H1 (cell line): ENCODE data around the gene LRRC4. TPM values are rescaled to one million over a fixed set of nuclear protein-coding genes. Genes with fewer than 3 reads are reported as not detected.

Source experiments
- CTCF ChIA-PET: fragments of 300-600 bp; sonication (Branson Sonifier 250); formaldehyde crosslinking; loops from one replicate; lab custom pipeline; 2021; ENCODE audit not compliant: partially characterized antibody; lab: Charles Lee
- POLR2A ChIA-PET: fragments of 300-600 bp; sonication (Branson Sonifier 250); formaldehyde crosslinking; loops from one replicate; lab custom pipeline; 2021; ENCODE audit warnings: inconsistent platforms; ENCODE audit not compliant: partially characterized antibody; lab: Charles Lee
- DNase-seq, 2 experiments: peaks; one replicate each; pipeline versions ENCODE4 v3.0.0 to v3.0.0-alpha.2; 2010 to 2022; ENCODE audit warnings: low spot score in 2 of 2, low read depth in 1 of 2, mixed read lengths in 1 of 2
- FAIRE-seq: peaks from 2 replicates; lab custom pipeline; 2011; peaks lifted over from hg19 to GRCh38; lab: Jason Lieb, UNC
- H2AFZ ChIP-seq: 2 replicates; pipeline ENCODE4 v1.8.1; 2012; ENCODE audit warnings: low read length, inconsistent platforms
- H2AK5ac ChIP-seq: 2 replicates; pipeline ENCODE4 v1.6.1; 2013; ENCODE audit warnings: low read depth, low read length
- H2BK120ac ChIP-seq: replicated peaks from 2 replicates; pipeline ENCODE3; 2013; ENCODE audit warnings: low read depth, low read length, inconsistent platforms
- H2BK12ac ChIP-seq: 2 replicates; pipeline ENCODE4 v1.6.1; 2013; ENCODE audit warnings: low read depth, low read length
- H2BK15ac ChIP-seq: 2 replicates; pipeline ENCODE4 v1.6.1; 2013; ENCODE audit warnings: low read length
- H2BK20ac ChIP-seq: 2 replicates; pipeline ENCODE4 v1.6.1; 2013; ENCODE audit warnings: low read length
- H2BK5ac ChIP-seq: 2 replicates; pipeline ENCODE4 v1.6.1; 2013; ENCODE audit warnings: low read depth, low read length
- H3K14ac ChIP-seq: 2 replicates; pipeline ENCODE4 v1.6.1; 2013; ENCODE audit warnings: inconsistent platforms; ENCODE audit not compliant: insufficient read length
- H3K18ac ChIP-seq: 2 replicates; pipeline ENCODE4 v1.6.1; 2013; ENCODE audit warnings: low read length; ENCODE audit errors: extremely low read depth
- H3K23ac ChIP-seq: 2 replicates; pipeline ENCODE4 v1.6.1; 2013; ENCODE audit warnings: inconsistent platforms; ENCODE audit not compliant: insufficient read length
- H3K23me2 ChIP-seq: 2 replicates; pipeline ENCODE4 v1.6.1; 2013; ENCODE audit warnings: low read depth, low read length
- H3K27ac ChIP-seq: 2 replicates; pipeline ENCODE4 v1.6.1; 2011; ENCODE audit warnings: low read depth, low read length, inconsistent platforms
- H3K27me3 ChIP-seq, 4 experiments: replicated peaks in 1 of 4; 1 replicate in 1 of 4; 2 replicates in 3 of 4; pipeline versions ENCODE4 v1.6.1 to v1.8.1; 2011 to 2013; ENCODE audit warnings: low read length in 3 of 4, mild to moderate bottlenecking in 3 of 4, inconsistent platforms in 2 of 4, mixed read lengths in 2 of 4, moderate library complexity in 1 of 4; ENCODE audit not compliant: control insufficient read depth in 3 of 4, insufficient read depth in 3 of 4; ENCODE audit errors: extremely low read depth in 1 of 4
- H3K36me3 ChIP-seq, 4 experiments: 2 replicates each; pipeline versions ENCODE4 v1.6.1 to v1.8.1; 2011 to 2013; ENCODE audit warnings: mild to moderate bottlenecking in 4 of 4, low read length in 3 of 4, moderate library complexity in 2 of 4, control low read depth in 1 of 4, inconsistent platforms in 1 of 4; ENCODE audit not compliant: insufficient read depth in 4 of 4, control insufficient read depth in 2 of 4
- H3K4ac ChIP-seq: replicated peaks from 2 replicates; pipeline ENCODE3; 2013; ENCODE audit warnings: low read length, low read depth, mixed read lengths, inconsistent platforms; ENCODE audit not compliant: insufficient read length
- H3K4me1 ChIP-seq, 4 experiments: replicated peaks in 1 of 4; 1 replicate in 1 of 4; 2 replicates in 3 of 4; pipeline versions ENCODE4 v1.6.1 to v1.8.1; 2011 to 2013; ENCODE audit warnings: low read length in 3 of 4, inconsistent platforms in 2 of 4, mixed read lengths in 1 of 4; ENCODE audit not compliant: insufficient read depth in 4 of 4, control insufficient read depth in 3 of 4
- H3K4me2 ChIP-seq, 2 experiments: 2 replicates each; pipeline versions ENCODE4 v1.6.1 to v1.8.1; 2011 to 2013; ENCODE audit warnings: low read depth in 2 of 2, low read length in 2 of 2, control low read depth in 1 of 2, inconsistent platforms in 1 of 2, mild to moderate bottlenecking in 1 of 2; ENCODE audit not compliant: insufficient read depth in 1 of 2
- H3K4me3 ChIP-seq, 4 experiments: fragments of 200-600, 300-600 bp in 1 of 4; sonication (generic), shearing (Covaris generic), sonication (Bioruptor Twin) in 1 of 4; 2 replicates each; pipeline versions ENCODE4 v1.5.1 to v1.8.1; 2011 to 2016; ENCODE audit warnings: low read length in 4 of 4, low read depth in 3 of 4, control low read depth in 2 of 4, inconsistent platforms in 2 of 4, mild to moderate bottlenecking in 2 of 4, mixed read lengths in 1 of 4, moderate library complexity in 1 of 4; ENCODE audit not compliant: insufficient read depth in 2 of 4; ENCODE audit errors: extremely low read depth in 1 of 4
- H3K56ac ChIP-seq: replicated peaks from 2 replicates; pipeline ENCODE3; 2013; ENCODE audit warnings: low read depth, mild to moderate bottlenecking, mixed read lengths, low read length, inconsistent platforms; ENCODE audit not compliant: insufficient read length
- H3K79me1 ChIP-seq: 2 replicates; pipeline ENCODE4 v1.6.1; 2013; ENCODE audit warnings: low read depth, low read length, control low read depth
- H3K79me2 ChIP-seq, 2 experiments: 2 replicates each; pipeline versions ENCODE4 v1.6.1 to v1.8.1; 2012 to 2013; ENCODE audit warnings: low read length in 2 of 2, mild to moderate bottlenecking in 2 of 2, inconsistent platforms in 1 of 2; ENCODE audit not compliant: insufficient read depth in 2 of 2, control insufficient read depth in 1 of 2
- H3K9ac ChIP-seq, 4 experiments: replicated peaks in 1 of 4; 1 replicate in 1 of 4; 2 replicates in 3 of 4; pipeline versions ENCODE4 v1.6.1 to v1.8.1; 2011 to 2013; ENCODE audit warnings: low read depth in 3 of 4, low read length in 3 of 4, control low read depth in 2 of 4, mild to moderate bottlenecking in 2 of 4, moderate library complexity in 2 of 4, inconsistent platforms in 1 of 4; ENCODE audit errors: extremely low read depth in 1 of 4
- H3K9me3 ChIP-seq, 2 experiments: 2 replicates each; pipeline versions ENCODE4 v1.6.1 to v1.8.1; 2012 to 2013; ENCODE audit warnings: mild to moderate bottlenecking in 2 of 2, moderate library complexity in 2 of 2, control low read depth in 1 of 2, inconsistent platforms in 1 of 2, low read depth in 1 of 2, low read length in 1 of 2, mixed read lengths in 1 of 2; ENCODE audit not compliant: insufficient read depth in 2 of 2
- H4K20me1 ChIP-seq, 2 experiments: replicated peaks in 1 of 2; 2 replicates each; pipeline versions ENCODE3 to v1.8.1; 2011 to 2013; ENCODE audit warnings: inconsistent platforms in 2 of 2, low read length in 2 of 2, mild to moderate bottlenecking in 1 of 2; ENCODE audit not compliant: insufficient read depth in 2 of 2, control insufficient read depth in 1 of 2
- H4K5ac ChIP-seq: 2 replicates; pipeline ENCODE4 v1.6.1; 2013; ENCODE audit warnings: low read length, low read depth, mixed read lengths, inconsistent platforms; ENCODE audit not compliant: insufficient read length
- H4K8ac ChIP-seq: 2 replicates; pipeline ENCODE4 v1.8.0; 2013; ENCODE audit warnings: mild to moderate bottlenecking, moderate library complexity, low read length, inconsistent platforms; ENCODE audit not compliant: insufficient read depth; ENCODE audit errors: extremely low read depth
- H4K91ac ChIP-seq: replicated peaks from 2 replicates; pipeline ENCODE3; 2013; ENCODE audit warnings: low read length, mixed read lengths, inconsistent platforms; ENCODE audit not compliant: insufficient read length
- ASH2L ChIP-seq: fragments of 200-600, 300-600 bp; sonication (generic); IDR thresholded peaks from one replicate; pipeline ENCODE4 v1.7.1; 2017; ENCODE audit warnings: low read length
- CTBP2 ChIP-seq: IDR thresholded peaks from 2 replicates; pipeline ENCODE4 v1.7.0; 2011; ENCODE audit warnings: borderline replicate concordance, mild to moderate bottlenecking, moderate library complexity, mixed read lengths, low read length; ENCODE audit not compliant: insufficient read depth, insufficient read length
- EGR1 ChIP-seq: IDR thresholded peaks from 2 replicates; pipeline ENCODE4 v1.6.1; 2011; ENCODE audit warnings: low read depth, low read length, borderline replicate concordance
- KDM4A ChIP-seq: IDR thresholded peaks from one replicate; pipeline ENCODE4 v1.7.1; 2012; ENCODE audit warnings: low read depth, mild to moderate bottlenecking, moderate library complexity, low read length, inconsistent platforms; ENCODE audit not compliant: severe bottlenecking
- TCF12 ChIP-seq: IDR thresholded peaks from 2 replicates; pipeline ENCODE4 v1.6.1; 2011; ENCODE audit warnings: low read depth, mild to moderate bottlenecking, low read length
- YY1 ChIP-seq: IDR thresholded peaks from 2 replicates; pipeline ENCODE4 v1.6.1; 2011; ENCODE audit warnings: low read depth, mild to moderate bottlenecking, low read length
- WGBS, 2 experiments: shearing (Covaris generic) in 1 of 2; methylation state at CpG; one replicate each; pipeline versions ENCODE4 v1.1.6 to v1.1.7; 2013 to 2015; ENCODE audit warnings: low lambda C conversion rate in 2 of 2, mixed read lengths in 2 of 2, inconsistent platforms in 1 of 2, low coverage in 1 of 2, missing lambda C conversion rate in 1 of 2; ENCODE audit not compliant: insufficient replicate concordance in 2 of 2, insufficient coverage in 1 of 2, insufficient read length in 1 of 2; ENCODE audit errors: extremely low coverage in 1 of 2, missing lambda C conversion rate in 1 of 2; 5-methylcytosine and 5-hydroxymethylcytosine counted together
- long read RNA-seq, 2 experiments: library from RNA in 1 of 2; library from capped mRNA in 1 of 2; stranded (forward); transcript quantifications; one replicate each; pipeline ENCODE4 v2.0.0, GENCODE V29; 2021; ENCODE audit warnings: inconsistent platforms in 1 of 2
- polyA minus RNA-seq, 3 experiments: library from RNA; depleted of rRNA, polyadenylated mRNA; stranded (reverse); fragments of >200 nt; gene quantifications; 1 replicate in 2 of 3; 2 replicates in 1 of 3; pipeline ENCODE4 v1.2.3, GENCODE V29; 2011
- polyA plus RNA-seq, 7 experiments: library from polyadenylated mRNA; depleted of rRNA in 3 of 7; stranded (reverse) in 5 of 7; unstranded in 2 of 7; fragments of >200 nt in 5 of 7; fragments of 200-250 nt in 2 of 7; gene quantifications; 1 replicate in 5 of 7; 2 replicates in 1 of 7; 4 replicates in 1 of 7; pipeline versions ENCODE4 v1.2.1 to v1.2.3, GENCODE V29; 2011 to 2013; ENCODE audit warnings: missing spikeins in 2 of 7, mixed read lengths in 2 of 7
- total RNA-seq: library from RNA; stranded (reverse); fragmentation: NEBNext Ultra II Directional; extraction: Animal tissue kit (Norgen Biotek cat#: 25700); gene quantifications from 2 replicates; pipeline ENCODE4 v1.2.1, GENCODE V29; 2021

The LRRC4 gene
- total RNA-seq (13.4 and 15.1 TPM in 2 replicates), polyA plus RNA-seq (2011; rRNA removed) (15.4 and 16.4 TPM in 2 replicates), polyA minus RNA-seq (2011; rRNA and poly(A)+ RNA removed) (25.0 and 27.3 TPM in 2 replicates)
- 10.3 TPM for polyA plus RNA-seq (2011; cell fraction: cytosol; rRNA removed)
- polyA plus RNA-seq (2011; cell fraction: nucleus; rRNA removed) = 18.4 TPM
- polyA plus RNA-seq (2012, experiment 1 of 2) = 8.4 to 11.6 TPM (median 9.6 TPM) in 4 replicates
- polyA plus RNA-seq (2012, experiment 2 of 2) = 5.7 TPM
- 6.2 TPM for polyA plus RNA-seq (2013, experiment 1 of 2)
- 5.9 TPM for polyA plus RNA-seq (2013, experiment 2 of 2)
- polyA minus RNA-seq (2011; cell fraction: cytosol; rRNA and poly(A)+ RNA removed) = 6.7 TPM
- 13.3 TPM for polyA minus RNA-seq (2011; cell fraction: nucleus; rRNA and poly(A)+ RNA removed)
- long read RNA-seq, experiment 1, transcript LRRC4-201 (2 exons, 3,828 nt) = major isoform, 5 of 9 reads
- long read RNA-seq, experiment 1, partial matches to known transcripts = 0 of 9 reads
- long read RNA-seq, experiment 1, other reads (novel, unspliced or antisense) = 4 of 9 reads
- long read RNA-seq, experiment 2, partial matches to known transcripts = 0 of 2 reads
- long read RNA-seq, experiment 2, other reads (novel, unspliced or antisense) = 2 of 2 reads

- H3K79me2 ChIP-seq = peaks cover 0 to 23% of the 10 kb centered on the region in 2 experiments; a peak in 2 of 4 replicates
- TF ChIP-seq CTBP2 (no peak), EGR1 (peak; percentile 79; the same call in 1 of the 2 replicates), YY1 (peak; percentile 77), KDM4A (peak; percentile 41), ASH2L (peak; percentile 70), TCF12 (0 out of 2 replicates have a peak, but pooled peaks have one; percentile 20)
Observed at GRCh38 chr7:128030654-128031611, at the start of gene LRRC4. TSS of gene LRRC4 (minus strand) at chr7:128031437. CDS start at chr7:128030640, 797 bp downstream.

More at GRCh38 chr7:128030654-128031611, at the start of gene LRRC4:
- H2BK20ac ChIP-seq = no peak within 1 kb of the TSS
- H3K23ac ChIP-seq = no peak within 1 kb of the TSS
- H3K4me3 ChIP-seq = peak within 1 kb of the TSS; percentile 53 to 74 (median 68)
- peak within 1 kb of the TSS; percentile 95 for H3K18ac ChIP-seq
- no peak within 1 kb of the TSS; the same call in 1 of the 2 replicates for H2AK5ac ChIP-seq
- no peak within 1 kb of the TSS for H4K5ac ChIP-seq
- no peak within 1 kb of the TSS for H2AFZ ChIP-seq
- CTCF ChIA-PET = interaction anchor here (0.7 to 3.2 kb wide), 10 partner anchors 9 to 404 kb away, joined by 3 to 38 read pairs (median 4); no protein-coding TSS in a partner anchor
- no peaks in the 10 kb centered on the region for H3K9me3 ChIP-seq
- H2BK120ac ChIP-seq = no peak within 1 kb of the TSS
- H3K9ac ChIP-seq = peak within 1 kb of the TSS; percentile 62 to 93 (median 74)
- no peak within 1 kb of the TSS for H3K14ac ChIP-seq
- no peak within 1 kb of the TSS for H3K56ac ChIP-seq
- peak within 1 kb of the TSS; percentile 50 for H3K4ac ChIP-seq
- peaks cover 15% of the 10 kb centered on the region for H3K23me2 ChIP-seq
- peak within 1 kb of the TSS; percentile 96 to 99 for H3K4me2 ChIP-seq
- DNase-seq (peak in 1 of 2 experiments; percentile 80), FAIRE-seq (no peak)
- peaks cover 2% of the 10 kb centered on the region; the same call in 1 of the 2 replicates for H3K79me1 ChIP-seq
- peaks cover 6 to 24% (median 14%) of the 10 kb centered on the region in 4 experiments; a peak in 6 of 7 replicates for H3K4me1 ChIP-seq
- H2BK5ac ChIP-seq = peak within 1 kb of the TSS; percentile 69; the same call in 1 of the 2 replicates
- WGBS, 2 experiments = 1% methylated on average over 33 of the region's 87 CpGs; no CpG with 5 or more reads in 1 of the 2 experiments
- H4K20me1 ChIP-seq = peaks cover 18 to 19% of the 10 kb centered on the region in 2 experiments
- H3K27me3 ChIP-seq = peaks cover 0 to 25% (median 10%) of the 10 kb centered on the region in 4 experiments; a peak in 5 of 7 replicates
- peak within 1 kb of the TSS; percentile 94 for H4K91ac ChIP-seq
- peak within 1 kb of the TSS; percentile 71; the same call in 1 of the 2 replicates for H2BK12ac ChIP-seq
- POLR2A ChIA-PET = interaction anchor here (0.9 to 1.9 kb wide), 4 partner anchors 12 to 111 kb away, joined by 3 to 5 read pairs (median 4); no protein-coding TSS in a partner anchor
- peak within 1 kb of the TSS; percentile 12; the same call in 1 of the 2 replicates for H2BK15ac ChIP-seq
- H3K36me3 ChIP-seq = peaks cover 0 to 4% (median 1%) of the 10 kb centered on the region in 4 experiments; a peak in 2 of 8 replicates
- peak within 1 kb of the TSS; percentile 85 for H4K8ac ChIP-seq
- no peak within 1 kb of the TSS; the same call in 1 of the 2 replicates for H3K27ac ChIP-seq
